NCI-H446 treated with DMSO at 0.1 percent for 48 hours (cell line): Measurements from ENCODE around the gene LCN10.

ENCODE experiments used
- DNase-seq: peaks from one replicate; lab custom pipeline; 2025; lab: John Stamatoyannopoulos, UW

The LCN10 gene

GRCh38 chr9:136700304-136700703, 42.4 kb downstream of the LCN10 start:
- no peak for DNase-seq

GRCh38 chr9:136698635-136699246, 44.0 kb downstream of the LCN10 start:
- DNase-seq = no peak

- no peak for DNase-seq
Observed at GRCh38 chr9:136697821-136698526, 44.8 kb downstream of the LCN10 start.

GRCh38 chr9:136697146-136697820, 45.5 kb downstream of the LCN10 start:
- DNase-seq = no peak

GRCh38 chr9:136696502-136696901, 46.2 kb downstream of the LCN10 start:
- DNase-seq = no peak

- no peak for DNase-seq
Observed at GRCh38 chr9:136695955-136696354, 46.8 kb downstream of the LCN10 start.

GRCh38 chr9:136695435-136695895, 47.3 kb downstream of the LCN10 start:
- DNase-seq = no peak

- no peak for DNase-seq
Observed at GRCh38 chr9:136694872-136695247, 47.9 kb downstream of the LCN10 start.

GRCh38 chr9:136694163-136694871, 48.4 kb downstream of the LCN10 start:
- no peak for DNase-seq

- no peak for DNase-seq
Observed at GRCh38 chr9:136693490-136694162, 49.1 kb downstream of the LCN10 start.

- no peak for DNase-seq
Observed at GRCh38 chr9:136693135-136693489, 49.6 kb downstream of the LCN10 start.

- DNase-seq = no peak
Observed at GRCh38 chr9:136692185-136693134, 50.3 kb downstream of the LCN10 start.

GRCh38 chr9:136691316-136692184, 51.2 kb downstream of the LCN10 start:
- no peak for DNase-seq

GRCh38 chr9:136690806-136691261, 51.9 kb downstream of the LCN10 start:
- no peak for DNase-seq

- no peak for DNase-seq
Observed at GRCh38 chr9:136690104-136690805, 52.5 kb downstream of the LCN10 start.

- DNase-seq = no peak
Observed at GRCh38 chr9:136689108-136689460, 53.7 kb downstream of the LCN10 start.

GRCh38 chr9:136688274-136689107, 54.2 kb downstream of the LCN10 start:
- no peak for DNase-seq
